ENCODE data around the gene TRPM4. TPM values are rescaled to one million over a fixed set of nuclear protein-coding genes. Genes with fewer than 3 reads are reported as not detected.

TRPM4 gene
- total and polyA plus RNA-seq, 10 of the 15 experiments (the other 5 are each of a cell fraction or from before 2014, with no cell fraction given), result 0.10 to 0.64 (median 0.15) TPM; not detected in 7

DNA sequence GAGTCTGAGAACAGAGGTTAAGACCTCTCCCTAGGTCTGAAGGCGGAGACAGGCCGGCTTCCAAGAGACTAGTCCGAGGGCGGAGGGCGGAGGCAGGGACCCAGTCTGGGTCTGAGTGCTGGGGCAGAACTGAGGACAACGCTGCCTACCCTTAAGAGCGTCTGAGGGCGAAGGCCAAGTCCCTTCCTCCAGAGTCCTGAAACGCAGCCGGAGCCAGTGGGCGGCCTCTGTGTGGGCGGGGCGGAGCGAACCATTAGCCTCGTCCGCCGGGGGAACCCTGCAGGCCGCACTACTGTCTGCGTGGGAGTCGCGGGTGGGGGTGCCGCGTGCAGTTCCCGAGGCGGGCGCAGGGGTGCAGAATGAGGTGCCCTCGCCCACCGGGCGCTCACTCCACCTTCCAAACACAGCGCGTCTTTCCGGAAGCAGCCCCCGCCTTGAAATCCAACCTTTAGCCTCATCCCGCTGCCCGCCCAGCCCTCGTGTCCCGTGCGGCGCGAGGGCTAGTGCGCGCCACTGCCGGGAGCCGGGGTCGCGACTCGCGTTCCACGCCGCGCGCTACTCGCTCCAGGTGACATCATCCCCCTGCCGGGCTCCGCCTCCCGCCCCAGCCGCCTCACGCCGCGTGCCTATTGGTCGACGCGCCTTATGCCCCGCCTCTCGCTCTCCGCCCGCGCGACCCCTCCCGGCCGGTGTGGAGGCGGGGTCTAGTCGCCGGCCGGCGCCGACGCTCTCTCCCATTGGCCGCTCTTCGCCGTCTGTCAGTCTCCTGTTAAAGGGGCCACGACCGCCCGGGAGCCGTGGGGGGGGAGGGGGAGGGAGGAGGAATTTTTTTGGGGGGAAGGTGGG is 38.8 kb upstream of the TRPM4 start, which contains the start of gene C19orf73 (continued):
- TF ChIP-seq SRF (IDR thresholded peaks at IDR 0.05; ENCODE audit: low read depth in 2 of 2, low read length in 2 of 2), result 0 out of 4 replicates have a peak, but pooled peaks of 1 of the 2 experiments have one; percentile 4
- peak; percentile 42; the same call in 1 of the 2 replicates for TF ChIP-seq ZBTB40 (IDR thresholded peaks at IDR 0.05; ENCODE audit: borderline replicate concordance)
- TF ChIP-seq, protein P1, sequence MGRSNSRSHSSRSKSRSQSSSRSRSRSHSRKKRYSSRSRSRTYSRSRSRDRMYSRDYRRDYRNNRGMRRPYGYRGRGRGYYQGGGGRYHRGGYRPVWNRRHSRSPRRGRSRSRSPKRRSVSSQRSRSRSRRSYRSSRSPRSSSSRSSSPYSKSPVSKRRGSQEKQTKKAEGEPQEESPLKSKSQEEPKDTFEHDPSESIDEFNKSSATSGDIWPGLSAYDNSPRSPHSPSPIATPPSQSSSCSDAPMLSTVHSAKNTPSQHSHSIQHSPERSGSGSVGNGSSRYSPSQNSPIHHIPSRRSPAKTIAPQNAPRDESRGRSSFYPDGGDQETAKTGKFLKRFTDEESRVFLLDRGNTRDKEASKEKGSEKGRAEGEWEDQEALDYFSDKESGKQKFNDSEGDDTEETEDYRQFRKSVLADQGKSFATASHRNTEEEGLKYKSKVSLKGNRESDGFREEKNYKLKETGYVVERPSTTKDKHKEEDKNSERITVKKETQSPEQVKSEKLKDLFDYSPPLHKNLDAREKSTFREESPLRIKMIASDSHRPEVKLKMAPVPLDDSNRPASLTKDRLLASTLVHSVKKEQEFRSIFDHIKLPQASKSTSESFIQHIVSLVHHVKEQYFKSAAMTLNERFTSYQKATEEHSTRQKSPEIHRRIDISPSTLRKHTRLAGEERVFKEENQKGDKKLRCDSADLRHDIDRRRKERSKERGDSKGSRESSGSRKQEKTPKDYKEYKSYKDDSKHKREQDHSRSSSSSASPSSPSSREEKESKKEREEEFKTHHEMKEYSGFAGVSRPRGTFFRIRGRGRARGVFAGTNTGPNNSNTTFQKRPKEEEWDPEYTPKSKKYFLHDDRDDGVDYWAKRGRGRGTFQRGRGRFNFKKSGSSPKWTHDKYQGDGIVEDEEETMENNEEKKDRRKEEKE (IDR thresholded peaks at IDR 0.05), result peak; percentile 91
- TF ChIP-seq, protein P2, sequence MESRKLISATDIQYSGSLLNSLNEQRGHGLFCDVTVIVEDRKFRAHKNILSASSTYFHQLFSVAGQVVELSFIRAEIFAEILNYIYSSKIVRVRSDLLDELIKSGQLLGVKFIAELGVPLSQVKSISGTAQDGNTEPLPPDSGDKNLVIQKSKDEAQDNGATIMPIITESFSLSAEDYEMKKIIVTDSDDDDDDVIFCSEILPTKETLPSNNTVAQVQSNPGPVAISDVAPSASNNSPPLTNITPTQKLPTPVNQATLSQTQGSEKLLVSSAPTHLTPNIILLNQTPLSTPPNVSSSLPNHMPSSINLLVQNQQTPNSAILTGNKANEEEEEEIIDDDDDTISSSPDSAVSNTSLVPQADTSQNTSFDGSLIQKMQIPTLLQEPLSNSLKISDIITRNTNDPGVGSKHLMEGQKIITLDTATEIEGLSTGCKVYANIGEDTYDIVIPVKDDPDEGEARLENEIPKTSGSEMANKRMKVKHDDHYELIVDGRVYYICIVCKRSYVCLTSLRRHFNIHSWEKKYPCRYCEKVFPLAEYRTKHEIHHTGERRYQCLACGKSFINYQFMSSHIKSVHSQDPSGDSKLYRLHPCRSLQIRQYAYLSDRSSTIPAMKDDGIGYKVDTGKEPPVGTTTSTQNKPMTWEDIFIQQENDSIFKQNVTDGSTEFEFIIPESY (IDR thresholded peaks at IDR 0.05), result no peak
- TF ChIP-seq CHD4 (IDR thresholded peaks at IDR 0.05), result no peak
- TF ChIP-seq MYC (IDR thresholded peaks at IDR 0.05; ENCODE audit: insufficient read depth, insufficient read length, insufficient replicate concordance, low read length, severe bottlenecking), result peak; percentile 50
- no peak for TF ChIP-seq ASH2L (IDR thresholded peaks at IDR 0.05; ENCODE audit: borderline replicate concordance, low read depth)
- peak; percentile 93 for TF ChIP-seq PBX3 (IDR thresholded peaks at IDR 0.05; ENCODE audit: insufficient replicate concordance, low read depth, low read length)
- TF ChIP-seq SP1 (IDR thresholded peaks at IDR 0.05; ENCODE audit: low read depth, low read length), result peak; percentile 61
- no peak for TF ChIP-seq IRF4 (IDR thresholded peaks at IDR 0.05; ENCODE audit: low read depth, low read length)
- TF ChIP-seq BHLHE40 (IDR thresholded peaks at IDR 0.05; ENCODE audit: borderline replicate concordance in 1 of 2, low read depth in 2 of 2, low read length in 1 of 2), result peak; percentile 95 to 98
- TF ChIP-seq, protein P3, sequence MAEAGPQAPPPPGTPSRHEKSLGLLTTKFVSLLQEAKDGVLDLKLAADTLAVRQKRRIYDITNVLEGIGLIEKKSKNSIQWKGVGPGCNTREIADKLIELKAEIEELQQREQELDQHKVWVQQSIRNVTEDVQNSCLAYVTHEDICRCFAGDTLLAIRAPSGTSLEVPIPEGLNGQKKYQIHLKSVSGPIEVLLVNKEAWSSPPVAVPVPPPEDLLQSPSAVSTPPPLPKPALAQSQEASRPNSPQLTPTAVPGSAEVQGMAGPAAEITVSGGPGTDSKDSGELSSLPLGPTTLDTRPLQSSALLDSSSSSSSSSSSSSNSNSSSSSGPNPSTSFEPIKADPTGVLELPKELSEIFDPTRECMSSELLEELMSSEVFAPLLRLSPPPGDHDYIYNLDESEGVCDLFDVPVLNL (IDR thresholded peaks at IDR 0.05; ENCODE audit: low read depth, low read length), result no peak
- peak; percentile 7 for TF ChIP-seq SIX5 (IDR thresholded peaks at IDR 0.05; ENCODE audit: low read depth, low read length, severe bottlenecking)
- TF ChIP-seq, protein P4, sequence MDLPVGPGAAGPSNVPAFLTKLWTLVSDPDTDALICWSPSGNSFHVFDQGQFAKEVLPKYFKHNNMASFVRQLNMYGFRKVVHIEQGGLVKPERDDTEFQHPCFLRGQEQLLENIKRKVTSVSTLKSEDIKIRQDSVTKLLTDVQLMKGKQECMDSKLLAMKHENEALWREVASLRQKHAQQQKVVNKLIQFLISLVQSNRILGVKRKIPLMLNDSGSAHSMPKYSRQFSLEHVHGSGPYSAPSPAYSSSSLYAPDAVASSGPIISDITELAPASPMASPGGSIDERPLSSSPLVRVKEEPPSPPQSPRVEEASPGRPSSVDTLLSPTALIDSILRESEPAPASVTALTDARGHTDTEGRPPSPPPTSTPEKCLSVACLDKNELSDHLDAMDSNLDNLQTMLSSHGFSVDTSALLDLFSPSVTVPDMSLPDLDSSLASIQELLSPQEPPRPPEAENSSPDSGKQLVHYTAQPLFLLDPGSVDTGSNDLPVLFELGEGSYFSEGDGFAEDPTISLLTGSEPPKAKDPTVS (IDR thresholded peaks at IDR 0.05; ENCODE audit: low read depth, low read length), result no peak
